Psoas muscle (tissue), 8 donors: ENCODE results near the gene ITPR2. TPM values are rescaled to one million over a fixed set of nuclear protein-coding genes. Genes with fewer than 3 reads are reported as not detected.
"Not testable (repeated sequence)": the region's sequence is repeated elsewhere in the genome, so short reads cannot be mapped to it uniquely, and the experiment has no call there.

ENCODE experiments used
- ATAC-seq, 4 donors: fragments of 200-7000 bp; cut with Tn5 transposase; one replicate each; pipeline ENCODE4 v1.9.1; 2020; ENCODE audit warnings: moderate library complexity in 3 of 4, mild to moderate bottlenecking in 2 of 4
- DNase-seq, 2 donors: peaks; one replicate each; pipeline ENCODE4 v3.0.0-alpha.2; 2020
- H3K27ac ChIP-seq: fragments of 200-600 bp; one replicate; pipeline ENCODE4 v1.8.0; 2022
- H3K27me3 ChIP-seq, 3 donors: fragments of 200-600 bp in 1 of 3; one replicate each; pipeline versions ENCODE4 v1.6.1 to v1.8.0; 2013 to 2022; ENCODE audit warnings: low read length in 2 of 3, mild to moderate bottlenecking in 2 of 3, moderate library complexity in 1 of 3; ENCODE audit not compliant: insufficient read depth in 3 of 3
- H3K36me3 ChIP-seq, 2 donors: fragments of 200-600 bp in 1 of 2; one replicate each; pipeline versions ENCODE4 v1.6.1 to v1.8.0; 2013 to 2022; ENCODE audit warnings: low read depth in 1 of 2, mild to moderate bottlenecking in 1 of 2, moderate library complexity in 1 of 2; ENCODE audit not compliant: insufficient read depth in 1 of 2
- H3K4me1 ChIP-seq: fragments of 200-600 bp; one replicate; pipeline ENCODE4 v1.8.0; 2022
- H3K4me3 ChIP-seq: fragments of 200-600 bp; one replicate; pipeline ENCODE4 v1.8.0; 2022; ENCODE audit warnings: mild to moderate bottlenecking
- H3K9me3 ChIP-seq: fragments of 200-600 bp; one replicate; pipeline ENCODE4 v1.8.0; 2022
- WGBS, 3 donors: extraction: QIAGEN DNeasy Blood & Tissue Kit; methylation state at CpG; one replicate each; pipeline versions ENCODE4 v1.1.6 to v1.1.7; 2013; 5-methylcytosine and 5-hydroxymethylcytosine counted together
- intact Hi-C, 2 donors: fragments of 100-400 bp; cut with DNase I; formaldehyde crosslinking; loops; one replicate each; pipeline versions ENCODE4 v1.11.0 to v1.14.2; 2022
- polyA plus RNA-seq, 3 donors: library from polyadenylated mRNA; stranded (reverse); fragments of 200-250 nt; gene quantifications; one replicate each; pipeline ENCODE4 v1.2.3, GENCODE V29; 2013
- total RNA-seq, 4 donors: library from RNA; stranded (reverse); fragmentation: NEBNext Ultra II Directional in 2 of 4; extraction: Animal tissue kit (Norgen Biotek cat#: 25700) in 2 of 4; gene quantifications; one replicate each; pipeline versions ENCODE4 v1.2.1 to v1.2.4, GENCODE V29; 2021 to 2023
- TF ChIP-seq, protein P1 (sequence below): fragments of 200-600 bp; IDR thresholded peaks from one replicate; pipeline ENCODE4 v1.8.0; 2022; ENCODE audit warnings: antibody characterized with exemption
- donor health status: healthy with polysubstance abuse.
- donor health status: DM: no; HTN: no; CAD: no; lungs with moderate emphysema.
- donor health status: Bipolar disorder and iron deficiency.
- donor health status: healthy.
- donor health status: DM: yes; HTN: yes; CAD: no.
- donor health status: DM: no; HTN: no; CAD: no.
- donor health status: DM: no; HTN: no; CAD: no.
- donor health status: DM: yes; HTN: yes; CAD: no.

ITPR2 gene
- total and polyA plus RNA-seq, 7 donors = 0.86 to 10.3 (median 6.1) TPM

GRCh38 chr12:26783131-26783526 is 49.9 kb downstream of the ITPR2 start:
- no peak overlapping the region for H3K27ac ChIP-seq
- TF ChIP-seq, protein P1, sequence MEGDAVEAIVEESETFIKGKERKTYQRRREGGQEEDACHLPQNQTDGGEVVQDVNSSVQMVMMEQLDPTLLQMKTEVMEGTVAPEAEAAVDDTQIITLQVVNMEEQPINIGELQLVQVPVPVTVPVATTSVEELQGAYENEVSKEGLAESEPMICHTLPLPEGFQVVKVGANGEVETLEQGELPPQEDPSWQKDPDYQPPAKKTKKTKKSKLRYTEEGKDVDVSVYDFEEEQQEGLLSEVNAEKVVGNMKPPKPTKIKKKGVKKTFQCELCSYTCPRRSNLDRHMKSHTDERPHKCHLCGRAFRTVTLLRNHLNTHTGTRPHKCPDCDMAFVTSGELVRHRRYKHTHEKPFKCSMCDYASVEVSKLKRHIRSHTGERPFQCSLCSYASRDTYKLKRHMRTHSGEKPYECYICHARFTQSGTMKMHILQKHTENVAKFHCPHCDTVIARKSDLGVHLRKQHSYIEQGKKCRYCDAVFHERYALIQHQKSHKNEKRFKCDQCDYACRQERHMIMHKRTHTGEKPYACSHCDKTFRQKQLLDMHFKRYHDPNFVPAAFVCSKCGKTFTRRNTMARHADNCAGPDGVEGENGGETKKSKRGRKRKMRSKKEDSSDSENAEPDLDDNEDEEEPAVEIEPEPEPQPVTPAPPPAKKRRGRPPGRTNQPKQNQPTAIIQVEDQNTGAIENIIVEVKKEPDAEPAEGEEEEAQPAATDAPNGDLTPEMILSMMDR = no peak
- no peak for DNase-seq
- no peak for ATAC-seq
- H3K4me3 ChIP-seq = no peak overlapping the region
- intact Hi-C loops = no loop called here
- H3K9me3 ChIP-seq = peaks cover 4% of the 10 kb centered on the region
- 67 to 80% (median 73%) methylated on average over 1 of the region's 1 CpG for WGBS, 3 donors
- no peaks in the 10 kb centered on the region for H3K27me3 ChIP-seq
- H3K36me3 ChIP-seq = no peaks in the 10 kb centered on the region
- H3K4me1 ChIP-seq = peaks cover 7% of the 10 kb centered on the region

- no peak overlapping the region for H3K27ac ChIP-seq
- H3K9me3 ChIP-seq = peaks cover 10% of the 10 kb centered on the region
- 77 to 93% (median 86%) methylated on average over 3 of the region's 3 CpGs for WGBS, 3 donors
- H3K4me3 ChIP-seq = no peak overlapping the region
- TF ChIP-seq, protein P1 = no peak
- DNase-seq (no peak), ATAC-seq (no peak)
- H3K27me3 ChIP-seq = no peaks in the 10 kb centered on the region
- peaks cover 7% of the 10 kb centered on the region for H3K4me1 ChIP-seq
- no peaks in the 10 kb centered on the region for H3K36me3 ChIP-seq
- intact Hi-C loops = no loop called here
These were observed 50.4 kb downstream of the ITPR2 start for GRCh38 chr12:26782372-26783130.

GRCh38 chr12:26780656-26781055 is 52.3 kb downstream of the ITPR2 start:
- DNase-seq, H3K36me3 ChIP-seq, H3K4me3 ChIP-seq, H3K4me1 ChIP-seq, H3K27me3 ChIP-seq, intact Hi-C loops, H3K27ac ChIP-seq, ATAC-seq: not testable (repeated sequence)
- 91 to 97% (median 93%) methylated on average over 2 of the region's 2 CpGs for WGBS, 3 donors
- H3K9me3 ChIP-seq = peaks cover 23% of the 10 kb centered on the region

GRCh38 chr12:26778173-26778775 is 54.7 kb downstream of the ITPR2 start:
- H3K36me3 ChIP-seq, DNase-seq, H3K27ac ChIP-seq, H3K27me3 ChIP-seq, ATAC-seq, intact Hi-C loops, H3K4me3 ChIP-seq: not testable (repeated sequence)
- H3K9me3 ChIP-seq = peaks cover 23% of the 10 kb centered on the region
- WGBS, 3 donors = 85 to 90% (median 85%) methylated on average over 5 of the region's 5 CpGs
- peaks cover 11% of the 10 kb centered on the region for H3K4me1 ChIP-seq

GRCh38 chr12:26777236-26777635 is 55.8 kb downstream of the ITPR2 start:
- Histone ChIP-seq H3K4me3 (no peak overlapping the region), H3K27ac (no peak overlapping the region), H3K36me3 (no peaks in the 10 kb centered on the region), H3K27me3 (no peaks in the 10 kb centered on the region), H3K4me1 (peaks cover 13% of the 10 kb centered on the region), H3K9me3 (peaks cover 23% of the 10 kb centered on the region)
- DNase-seq (no peak), ATAC-seq (no peak)
- intact Hi-C loops = no loop called here
- TF ChIP-seq, protein P1 = no peak
- 76 to 83% (median 77%) methylated on average over 3 of the region's 3 CpGs for WGBS, 3 donors

DNA sequence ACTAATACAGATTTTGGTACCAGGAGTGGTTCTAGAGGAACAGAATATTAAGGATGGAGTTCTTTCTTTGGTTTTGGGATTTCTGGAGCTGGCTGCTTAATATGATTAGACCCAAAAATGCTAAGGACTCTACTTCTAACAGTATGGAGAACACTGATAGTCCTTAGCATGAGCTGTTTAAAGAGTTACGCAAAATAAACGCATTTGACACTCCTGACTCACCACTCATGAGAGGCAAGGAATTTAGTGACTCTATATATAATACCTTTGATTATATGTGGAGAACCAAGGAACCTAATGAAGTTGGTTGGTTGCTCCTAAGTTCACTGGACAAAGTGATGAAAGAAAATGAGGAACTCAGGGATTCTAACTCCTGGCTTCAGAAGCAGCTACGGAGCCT is 57.0 kb downstream of the ITPR2 start:
- H3K4me3 ChIP-seq, H3K36me3 ChIP-seq, ATAC-seq, DNase-seq, H3K27me3 ChIP-seq, intact Hi-C loops, H3K27ac ChIP-seq: not testable (repeated sequence)
- WGBS, 3 donors = 88 to 90% (median 89%) methylated on average over 3 of the region's 3 CpGs
- Histone ChIP-seq H3K4me1 (peaks cover 13% of the 10 kb centered on the region), H3K9me3 (peaks cover 23% of the 10 kb centered on the region)
